Right lobe of liver (tissue), 6 donors: Measurements from ENCODE around the gene SORL1. TPM values are rescaled to one million over a fixed set of nuclear protein-coding genes. Genes with fewer than 3 reads are reported as not detected.

Experiments used
- ATAC-seq, 4 donors: fragments of 200-7000 bp; cut with Tn5 transposase; one replicate each; pipeline ENCODE4 v1.9.1; 2020; ENCODE audit warnings: mild to moderate bottlenecking in 4 of 4, moderate library complexity in 4 of 4
- DNase-seq, 3 donors: peaks; one replicate each; pipeline ENCODE4 v3.0.0-alpha.2; 2020
- H3K27ac ChIP-seq, 3 donors: fragments of 200-600 bp; one replicate each; pipeline ENCODE4 v1.8.0; 2022
- H3K27me3 ChIP-seq, 2 donors: fragments of 200-600 bp; one replicate each; pipeline ENCODE4 v1.8.0; 2022
- H3K36me3 ChIP-seq, 4 donors: fragments of 200-600 bp; sonication (generic) in 1 of 4; one replicate each; pipeline versions ENCODE4 v1.5.1 to v1.8.0; 2017 to 2022; ENCODE audit warnings: control low read depth in 1 of 4
- H3K4me1 ChIP-seq, 4 donors: fragments of 200-600 bp; sonication (generic) in 1 of 4; one replicate each; pipeline versions ENCODE4 v1.5.1 to v1.8.0; 2017 to 2022; ENCODE audit warnings: control low read depth in 1 of 4
- H3K4me3 ChIP-seq, 3 donors: fragments of 200-600 bp; one replicate each; pipeline ENCODE4 v1.8.0; 2022
- H3K9me3 ChIP-seq, 4 donors: fragments of 200-600 bp; sonication (generic) in 1 of 4; one replicate each; pipeline versions ENCODE4 v1.5.1 to v1.8.0; 2017 to 2022; ENCODE audit warnings: control low read depth in 1 of 4
- CTCF ChIP-seq, 4 donors: fragments of 200-600 bp in 3 of 4; fragments of 450-650 bp in 1 of 4; IDR thresholded peaks; one replicate each; pipeline versions ENCODE4 v1.5.1 to v1.8.0; 2016 to 2022; ENCODE audit warnings: antibody characterized with exemption in 4 of 4, mild to moderate bottlenecking in 2 of 4
- POLR2A ChIP-seq: fragments of 450-650 bp; IDR thresholded peaks from one replicate; pipeline ENCODE4 v1.6.1; 2017; ENCODE audit warnings: antibody characterized with exemption, mild to moderate bottlenecking
- WGBS: methylation state at CpG from one replicate; pipeline ENCODE4 v1.1.6; 2018; ENCODE audit warnings: low coverage, low lambda C conversion rate; ENCODE audit not compliant: insufficient coverage; ENCODE audit errors: missing lambda C conversion rate; 5-methylcytosine and 5-hydroxymethylcytosine counted together
- intact Hi-C, 2 donors: fragments of 100-400 bp; cut with DNase I; formaldehyde crosslinking; loops; one replicate each; pipeline versions ENCODE4 v1.11.2 to v1.14.1; 2022
- total RNA-seq, 6 experiments: library from RNA; depleted of rRNA in 2 of 6; stranded (reverse); fragments of >200 nt in 2 of 6; fragmentation: NEBNext Ultra II Directional in 3 of 6; extraction: Animal tissue kit (Norgen Biotek cat#: 25700) in 3 of 6; gene quantifications; one replicate each; pipeline versions ENCODE4 v1.1.0 to v1.2.4, GENCODE V29; 2016 to 2023
- donor health status: DM: no; HTN: yes; CAD: no.
- donor health status: DM: no; HTN: no; CAD: no.
- donor health status: DM: no; HTN: no; CAD: no.
- donor health status: DM: no; HTN: yes; CAD: no.
- donor health status: DM: no; HTN: yes; CAD: no.

Gene SORL1
- total RNA-seq, 6 experiments from 2014 or later: 45.2 to 137 (median 73.8) TPM

GRCh38 chr11:121614636-121615240 lies 162.6 kb downstream of the SORL1 start:
- no peaks in the 10 kb centered on the region for H3K4me1 ChIP-seq
- H3K4me3 ChIP-seq: no peak overlapping the region
- DNase-seq (no peak), ATAC-seq (peak in 2 of 4 donors; percentile 23 to 27)
- H3K36me3 ChIP-seq: peaks cover 0 to 100% (median 53%) of the 10 kb centered on the region in 4 donors
- WGBS: 79% methylated on average over 7 of the region's 12 CpGs
- H3K9me3 ChIP-seq: no peaks in the 10 kb centered on the region
- H3K27me3 ChIP-seq: no peaks in the 10 kb centered on the region
- no peak for TF ChIP-seq CTCF (IDR thresholded peaks at IDR 0.05)
- TF ChIP-seq POLR2A: no peak
- H3K27ac ChIP-seq: no peak overlapping the region
- intact Hi-C loops: no loop called here

GRCh38 chr11:121615501-121615900 lies 163.4 kb downstream of the SORL1 start:
- TF ChIP-seq POLR2A: no peak
- no peak for TF ChIP-seq CTCF (IDR thresholded peaks at IDR 0.05)
- no peak for ATAC-seq
- Histone ChIP-seq H3K27me3 (no peaks in the 10 kb centered on the region), H3K9me3 (no peaks in the 10 kb centered on the region), H3K4me1 (no peaks in the 10 kb centered on the region), H3K27ac (no peak overlapping the region), H3K36me3 (peaks cover 0 to 100% (median 51%) of the 10 kb centered on the region in 4 donors), H3K4me3 (no peak overlapping the region)
- intact Hi-C loops: no loop called here
- 75% methylated on average over 3 of the region's 3 CpGs for WGBS
- no peak for DNase-seq

GRCh38 chr11:121618516-121618915 lies 166.4 kb downstream of the SORL1 start:
- TF ChIP-seq CTCF (IDR thresholded peaks at IDR 0.05): no peak
- no peak for TF ChIP-seq POLR2A

GRCh38 chr11:121625777-121626506 lies 173.8 kb downstream of the SORL1 start:
- WGBS: 52% methylated on average over 6 of the region's 7 CpGs
- intact Hi-C loops: no loop called here
- H3K4me3 ChIP-seq: no peak overlapping the region
- DNase-seq: no peak
- H3K36me3 ChIP-seq: peaks cover 0 to 98% (median 41%) of the 10 kb centered on the region in 4 donors
- H3K27ac ChIP-seq: no peak overlapping the region
- H3K9me3 ChIP-seq: no peaks in the 10 kb centered on the region
- H3K27me3 ChIP-seq: no peaks in the 10 kb centered on the region
- TF ChIP-seq POLR2A (no peak), CTCF (IDR thresholded peaks at IDR 0.05) (no peak)
- peak in 1 of 4 donors; percentile 35 for ATAC-seq
- H3K4me1 ChIP-seq: no peaks in the 10 kb centered on the region

More at GRCh38 chr11:121618516-121618915, 166.4 kb downstream of the SORL1 start:
- no peak for ATAC-seq
- DNase-seq: no peak
- Histone ChIP-seq H3K27me3 (no peaks in the 10 kb centered on the region), H3K4me3 (no peak overlapping the region), H3K9me3 (no peaks in the 10 kb centered on the region), H3K4me1 (no peaks in the 10 kb centered on the region), H3K27ac (no peak overlapping the region), H3K36me3 (peaks cover 0 to 100% (median 55%) of the 10 kb centered on the region in 4 donors)
- intact Hi-C loops: no loop called here
- 83% methylated on average over 8 of the region's 8 CpGs for WGBS
